H9 (cell line): ENCODE results near the gene FXYD7. TPM values are rescaled to one million over a fixed set of nuclear protein-coding genes. Genes with fewer than 3 reads are reported as not detected.

Source experiments
- DNase-seq: peaks from one replicate; pipeline ENCODE4 v3.0.0-alpha.2; 2017
- H2AFZ ChIP-seq: one replicate; pipeline ENCODE4 v1.6.1; 2013; ENCODE audit warnings: mild to moderate bottlenecking, low read length, control low read depth, moderate library complexity
- H2AK5ac ChIP-seq: 2 replicates; pipeline ENCODE4 v1.6.1; 2013; ENCODE audit warnings: low read length, control low read depth, mixed read lengths; ENCODE audit not compliant: insufficient read length
- H2BK120ac ChIP-seq: one replicate; pipeline ENCODE4 v1.6.1; 2013; ENCODE audit warnings: low read depth, mild to moderate bottlenecking, low read length, control low read depth, inconsistent platforms; ENCODE audit not compliant: poor library complexity, severe bottlenecking
- H2BK12ac ChIP-seq: 2 replicates; pipeline ENCODE4 v1.6.1; 2013; ENCODE audit warnings: low read length, control low read depth, mixed read lengths, low read depth; ENCODE audit not compliant: insufficient read length
- H2BK15ac ChIP-seq: 2 replicates; pipeline ENCODE4 v1.6.1; 2013; ENCODE audit warnings: low read depth, low read length, control low read depth
- H2BK20ac ChIP-seq: one replicate; pipeline ENCODE4 v1.6.1; 2013; ENCODE audit warnings: low read depth, mild to moderate bottlenecking, low read length, control low read depth, inconsistent platforms; ENCODE audit not compliant: poor library complexity, severe bottlenecking
- H2BK5ac ChIP-seq: 2 replicates; pipeline ENCODE4 v1.6.1; 2013; ENCODE audit warnings: low read length, control low read depth, mixed read lengths; ENCODE audit not compliant: insufficient read length
- H3K14ac ChIP-seq: 2 replicates; pipeline ENCODE4 v1.6.1; 2013; ENCODE audit warnings: low read length, control low read depth; ENCODE audit not compliant: insufficient read depth
- H3K18ac ChIP-seq: 2 replicates; pipeline ENCODE4 v1.6.1; 2013; ENCODE audit warnings: low read depth, mild to moderate bottlenecking, mixed read lengths, low read length, control low read depth; ENCODE audit not compliant: insufficient read length
- H3K23ac ChIP-seq: 2 replicates; pipeline ENCODE4 v1.6.1; 2013; ENCODE audit warnings: low read length, control low read depth, mixed read lengths, low read depth; ENCODE audit not compliant: insufficient read length
- H3K23me2 ChIP-seq: 2 replicates; pipeline ENCODE4 v1.6.1; 2013; ENCODE audit warnings: low read depth, mild to moderate bottlenecking, mixed read lengths, low read length, control low read depth; ENCODE audit not compliant: insufficient read length, poor library complexity, severe bottlenecking
- H3K27ac ChIP-seq: 2 replicates; pipeline ENCODE4 v1.5.1; 2013; ENCODE audit warnings: low read length, control low read depth, mixed read lengths, low read depth; ENCODE audit not compliant: insufficient read length
- H3K27me3 ChIP-seq: 2 replicates; pipeline ENCODE4 v1.6.1; 2013; ENCODE audit warnings: low read length, control low read depth, inconsistent platforms; ENCODE audit not compliant: insufficient read depth
- H3K4ac ChIP-seq: 2 replicates; pipeline ENCODE4 v1.6.1; 2013; ENCODE audit warnings: low read depth, mild to moderate bottlenecking, control low read depth, inconsistent platforms, low read length, moderate library complexity
- H3K4me1 ChIP-seq: 2 replicates; pipeline ENCODE4 v1.6.1; 2013; ENCODE audit warnings: low read length, control low read depth, inconsistent platforms; ENCODE audit not compliant: insufficient read depth
- H3K4me2 ChIP-seq: 2 replicates; pipeline ENCODE4 v1.6.1; 2013; ENCODE audit warnings: low read length, control low read depth, mixed read lengths; ENCODE audit not compliant: insufficient read length, insufficient read depth
- H3K56ac ChIP-seq: 2 replicates; pipeline ENCODE4 v1.6.1; 2013; ENCODE audit warnings: low read depth, mild to moderate bottlenecking, mixed read lengths, low read length, control low read depth; ENCODE audit not compliant: insufficient read length
- H3K79me1 ChIP-seq: 2 replicates; pipeline ENCODE4 v1.6.1; 2013; ENCODE audit warnings: low read depth, mild to moderate bottlenecking, moderate library complexity, low read length, control low read depth, inconsistent platforms; ENCODE audit not compliant: insufficient read depth, poor library complexity, severe bottlenecking
- H3K79me2 ChIP-seq: 2 replicates; pipeline ENCODE4 v1.6.1; 2013; ENCODE audit warnings: low read length, control low read depth, inconsistent platforms; ENCODE audit not compliant: insufficient read depth
- H3K9ac ChIP-seq: 2 replicates; pipeline ENCODE4 v1.6.1; 2013; ENCODE audit warnings: low read length, control low read depth, mixed read lengths; ENCODE audit not compliant: insufficient read length; ENCODE audit errors: extremely low read depth
- H3K9me3 ChIP-seq: one replicate; pipeline ENCODE4 v1.6.1; 2013; ENCODE audit warnings: low read depth, low read length, inconsistent platforms; ENCODE audit not compliant: control insufficient read depth
- H3T11ph ChIP-seq: one replicate; pipeline ENCODE4 v1.6.1; 2013; ENCODE audit warnings: mild to moderate bottlenecking, low read length, control low read depth, inconsistent platforms
- H4K20me1 ChIP-seq: one replicate; pipeline ENCODE4 v1.6.1; 2013; ENCODE audit not compliant: control insufficient read depth, insufficient read length, insufficient read depth
- H4K5ac ChIP-seq: 2 replicates; pipeline ENCODE4 v1.6.1; 2013; ENCODE audit warnings: low read depth, mild to moderate bottlenecking, mixed read lengths, low read length, control low read depth; ENCODE audit not compliant: insufficient read length
- H4K8ac ChIP-seq: replicated peaks from 2 replicates; pipeline ENCODE4 v1.6.1; 2013; ENCODE audit warnings: low read length, control low read depth, mixed read lengths, low read depth; ENCODE audit not compliant: insufficient read length
- H4K91ac ChIP-seq: 2 replicates; pipeline ENCODE4 v1.6.1; 2013; ENCODE audit warnings: low read depth, mild to moderate bottlenecking, moderate library complexity, mixed read lengths, low read length, control low read depth; ENCODE audit not compliant: insufficient read length
- H3K27ac Mint-ChIP-seq, 3 experiments: 2 replicates in 2 of 3; 3 replicates in 1 of 3; pipeline ENCODE4 v1.8.0; 2020 to 2021; ENCODE audit warnings: mixed read lengths in 3 of 3, mild to moderate bottlenecking in 1 of 3, moderate library complexity in 1 of 3
- H3K27me3 Mint-ChIP-seq: 2 replicates; pipeline ENCODE4 v1.8.0; 2021; ENCODE audit warnings: low read depth, mild to moderate bottlenecking, moderate library complexity, mixed read lengths
- H3K36me3 Mint-ChIP-seq, 3 experiments: 2 replicates in 2 of 3; 3 replicates in 1 of 3; pipeline ENCODE4 v1.8.0; 2020 to 2021; ENCODE audit warnings: low read depth in 3 of 3, mixed read lengths in 3 of 3; ENCODE audit not compliant: insufficient read depth in 1 of 3
- H3K4me1 Mint-ChIP-seq, 2 experiments: 2 replicates each; pipeline ENCODE4 v1.8.0; 2020; ENCODE audit warnings: mixed read lengths in 2 of 2
- H3K4me3 Mint-ChIP-seq, 2 experiments: 2 replicates in 1 of 2; 3 replicates in 1 of 2; pipeline ENCODE4 v1.8.0; 2020 to 2021; ENCODE audit warnings: mild to moderate bottlenecking in 2 of 2, mixed read lengths in 2 of 2, moderate library complexity in 1 of 2
- H3K9me3 Mint-ChIP-seq, 2 experiments: 2 replicates in 1 of 2; 3 replicates in 1 of 2; pipeline ENCODE4 v1.8.0; 2020; ENCODE audit warnings: mild to moderate bottlenecking in 2 of 2, mixed read lengths in 2 of 2, moderate library complexity in 1 of 2
- CTCF ChIP-seq: fragments of 200-600 bp; sonication (generic); conservative IDR thresholded peaks from 3 replicates; pipeline ENCODE4 v1.8.0; 2021; ENCODE audit warnings: antibody characterized with exemption, mild to moderate bottlenecking
- WGBS: extraction: QIAGEN DNeasy Blood & Tissue Kit; methylation state at CpG from one replicate; pipeline ENCODE4 v1.1.7; 2013; ENCODE audit warnings: missing lambda C conversion rate, low lambda C conversion rate, mixed read lengths; ENCODE audit not compliant: insufficient read length; ENCODE audit errors: extremely low coverage; 5-methylcytosine and 5-hydroxymethylcytosine counted together
- total RNA-seq: library from RNA; stranded (reverse); gene quantifications from 2 replicates; pipeline ENCODE4 v1.2.1, GENCODE V29; 2021

Gene FXYD7
- total RNA-seq, 1 experiment from 2014 or later = 9.0 TPM

- H4K5ac ChIP-seq = no peak overlapping the region
- H2AK5ac ChIP-seq = no peak overlapping the region
- H3K79me2 ChIP-seq = no peaks in the 10 kb centered on the region
- Mint-ChIP-seq H3K4me1 (no peaks in the 10 kb centered on the region), H3K4me3 (no peak overlapping the region), H3K9me3 (peaks cover 12 to 19% of the 10 kb centered on the region in 2 experiments), H3K27me3 (no peaks in the 10 kb centered on the region), H3K36me3 (peaks cover 54 to 65% (median 63%) of the 10 kb centered on the region in 3 experiments), H3K27ac (peak overlapping the region in 1 of 3 experiments; percentile 52; a peak in 1 of 7 replicates)
- no peak overlapping the region for H3K9ac ChIP-seq
- H3K18ac ChIP-seq = no peak overlapping the region
- H3K4me1 ChIP-seq = no peaks in the 10 kb centered on the region
- no peak overlapping the region for H2BK120ac ChIP-seq
- peaks cover 7% of the 10 kb centered on the region for H3K9me3 ChIP-seq
- no peak overlapping the region for H3K14ac ChIP-seq
- no peak overlapping the region for H3K27ac ChIP-seq
- no peak overlapping the region for H2BK5ac ChIP-seq
- no peaks in the 10 kb centered on the region for H3K23me2 ChIP-seq
- TF ChIP-seq CTCF = no peak
- WGBS = no CpG with 5 or more reads among the region's 18 CpGs
- H3K23ac ChIP-seq = no peak overlapping the region
- no peak overlapping the region for H3K4me2 ChIP-seq
- H4K20me1 ChIP-seq = peaks cover 3% of the 10 kb centered on the region
- H4K91ac ChIP-seq = no peak overlapping the region
- H4K8ac ChIP-seq = no peak overlapping the region
- no peak overlapping the region for H2BK15ac ChIP-seq
- no peak overlapping the region for H3K56ac ChIP-seq
- no peak overlapping the region for H3T11ph ChIP-seq
- no peak overlapping the region for H3K4ac ChIP-seq
- H3K79me1 ChIP-seq = no peaks in the 10 kb centered on the region
- no peaks in the 10 kb centered on the region for H3K27me3 ChIP-seq
- no peak overlapping the region for H2BK12ac ChIP-seq
- DNase-seq = peak; percentile 18
- no peak overlapping the region for H2BK20ac ChIP-seq
- H2AFZ ChIP-seq = no peak overlapping the region
Measured at GRCh38 chr19:35169221-35169995, 26.4 kb downstream of the FXYD7 start.
